H9 (cell line): ENCODE measurements around the gene LRWD1. TPM values are rescaled to one million over a fixed set of nuclear protein-coding genes. Genes with fewer than 3 reads are reported as not detected.
"Not testable (repeated sequence)": the region's sequence is repeated elsewhere in the genome, so short reads cannot be mapped to it uniquely, and the experiment has no call there.

Source experiments
- DNase-seq: peaks from one replicate; pipeline ENCODE4 v3.0.0-alpha.2; 2017
- H2AFZ ChIP-seq: one replicate; pipeline ENCODE4 v1.6.1; 2013; ENCODE audit warnings: mild to moderate bottlenecking, low read length, control low read depth, moderate library complexity
- H2AK5ac ChIP-seq: 2 replicates; pipeline ENCODE4 v1.6.1; 2013; ENCODE audit warnings: low read length, control low read depth, mixed read lengths; ENCODE audit not compliant: insufficient read length
- H2BK120ac ChIP-seq: one replicate; pipeline ENCODE4 v1.6.1; 2013; ENCODE audit warnings: low read depth, mild to moderate bottlenecking, low read length, control low read depth, inconsistent platforms; ENCODE audit not compliant: poor library complexity, severe bottlenecking
- H2BK12ac ChIP-seq: 2 replicates; pipeline ENCODE4 v1.6.1; 2013; ENCODE audit warnings: low read length, control low read depth, mixed read lengths, low read depth; ENCODE audit not compliant: insufficient read length
- H2BK15ac ChIP-seq: 2 replicates; pipeline ENCODE4 v1.6.1; 2013; ENCODE audit warnings: low read depth, low read length, control low read depth
- H2BK20ac ChIP-seq: one replicate; pipeline ENCODE4 v1.6.1; 2013; ENCODE audit warnings: low read depth, mild to moderate bottlenecking, low read length, control low read depth, inconsistent platforms; ENCODE audit not compliant: poor library complexity, severe bottlenecking
- H2BK5ac ChIP-seq: 2 replicates; pipeline ENCODE4 v1.6.1; 2013; ENCODE audit warnings: low read length, control low read depth, mixed read lengths; ENCODE audit not compliant: insufficient read length
- H3K14ac ChIP-seq: 2 replicates; pipeline ENCODE4 v1.6.1; 2013; ENCODE audit warnings: low read length, control low read depth; ENCODE audit not compliant: insufficient read depth
- H3K18ac ChIP-seq: 2 replicates; pipeline ENCODE4 v1.6.1; 2013; ENCODE audit warnings: low read depth, mild to moderate bottlenecking, mixed read lengths, low read length, control low read depth; ENCODE audit not compliant: insufficient read length
- H3K23ac ChIP-seq: 2 replicates; pipeline ENCODE4 v1.6.1; 2013; ENCODE audit warnings: low read length, control low read depth, mixed read lengths, low read depth; ENCODE audit not compliant: insufficient read length
- H3K23me2 ChIP-seq: 2 replicates; pipeline ENCODE4 v1.6.1; 2013; ENCODE audit warnings: low read depth, mild to moderate bottlenecking, mixed read lengths, low read length, control low read depth; ENCODE audit not compliant: insufficient read length, poor library complexity, severe bottlenecking
- H3K27ac ChIP-seq: 2 replicates; pipeline ENCODE4 v1.5.1; 2013; ENCODE audit warnings: low read length, control low read depth, mixed read lengths, low read depth; ENCODE audit not compliant: insufficient read length
- H3K27me3 ChIP-seq: 2 replicates; pipeline ENCODE4 v1.6.1; 2013; ENCODE audit warnings: low read length, control low read depth, inconsistent platforms; ENCODE audit not compliant: insufficient read depth
- H3K4ac ChIP-seq: 2 replicates; pipeline ENCODE4 v1.6.1; 2013; ENCODE audit warnings: low read depth, mild to moderate bottlenecking, control low read depth, inconsistent platforms, low read length, moderate library complexity
- H3K4me1 ChIP-seq: 2 replicates; pipeline ENCODE4 v1.6.1; 2013; ENCODE audit warnings: low read length, control low read depth, inconsistent platforms; ENCODE audit not compliant: insufficient read depth
- H3K4me2 ChIP-seq: 2 replicates; pipeline ENCODE4 v1.6.1; 2013; ENCODE audit warnings: low read length, control low read depth, mixed read lengths; ENCODE audit not compliant: insufficient read length, insufficient read depth
- H3K56ac ChIP-seq: 2 replicates; pipeline ENCODE4 v1.6.1; 2013; ENCODE audit warnings: low read depth, mild to moderate bottlenecking, mixed read lengths, low read length, control low read depth; ENCODE audit not compliant: insufficient read length
- H3K79me1 ChIP-seq: 2 replicates; pipeline ENCODE4 v1.6.1; 2013; ENCODE audit warnings: low read depth, mild to moderate bottlenecking, moderate library complexity, low read length, control low read depth, inconsistent platforms; ENCODE audit not compliant: insufficient read depth, poor library complexity, severe bottlenecking
- H3K79me2 ChIP-seq: 2 replicates; pipeline ENCODE4 v1.6.1; 2013; ENCODE audit warnings: low read length, control low read depth, inconsistent platforms; ENCODE audit not compliant: insufficient read depth
- H3K9ac ChIP-seq: 2 replicates; pipeline ENCODE4 v1.6.1; 2013; ENCODE audit warnings: low read length, control low read depth, mixed read lengths; ENCODE audit not compliant: insufficient read length; ENCODE audit errors: extremely low read depth
- H3K9me3 ChIP-seq: one replicate; pipeline ENCODE4 v1.6.1; 2013; ENCODE audit warnings: low read depth, low read length, inconsistent platforms; ENCODE audit not compliant: control insufficient read depth
- H3T11ph ChIP-seq: one replicate; pipeline ENCODE4 v1.6.1; 2013; ENCODE audit warnings: mild to moderate bottlenecking, low read length, control low read depth, inconsistent platforms
- H4K20me1 ChIP-seq: one replicate; pipeline ENCODE4 v1.6.1; 2013; ENCODE audit not compliant: control insufficient read depth, insufficient read length, insufficient read depth
- H4K5ac ChIP-seq: 2 replicates; pipeline ENCODE4 v1.6.1; 2013; ENCODE audit warnings: low read depth, mild to moderate bottlenecking, mixed read lengths, low read length, control low read depth; ENCODE audit not compliant: insufficient read length
- H4K8ac ChIP-seq: replicated peaks from 2 replicates; pipeline ENCODE4 v1.6.1; 2013; ENCODE audit warnings: low read length, control low read depth, mixed read lengths, low read depth; ENCODE audit not compliant: insufficient read length
- H4K91ac ChIP-seq: 2 replicates; pipeline ENCODE4 v1.6.1; 2013; ENCODE audit warnings: low read depth, mild to moderate bottlenecking, moderate library complexity, mixed read lengths, low read length, control low read depth; ENCODE audit not compliant: insufficient read length
- H3K27ac Mint-ChIP-seq, 3 experiments: 2 replicates in 2 of 3; 3 replicates in 1 of 3; pipeline ENCODE4 v1.8.0; 2020 to 2021; ENCODE audit warnings: mixed read lengths in 3 of 3, mild to moderate bottlenecking in 1 of 3, moderate library complexity in 1 of 3
- H3K27me3 Mint-ChIP-seq: 2 replicates; pipeline ENCODE4 v1.8.0; 2021; ENCODE audit warnings: low read depth, mild to moderate bottlenecking, moderate library complexity, mixed read lengths
- H3K36me3 Mint-ChIP-seq, 3 experiments: 2 replicates in 2 of 3; 3 replicates in 1 of 3; pipeline ENCODE4 v1.8.0; 2020 to 2021; ENCODE audit warnings: low read depth in 3 of 3, mixed read lengths in 3 of 3; ENCODE audit not compliant: insufficient read depth in 1 of 3
- H3K4me1 Mint-ChIP-seq, 2 experiments: 2 replicates each; pipeline ENCODE4 v1.8.0; 2020; ENCODE audit warnings: mixed read lengths in 2 of 2
- H3K4me3 Mint-ChIP-seq, 2 experiments: 2 replicates in 1 of 2; 3 replicates in 1 of 2; pipeline ENCODE4 v1.8.0; 2020 to 2021; ENCODE audit warnings: mild to moderate bottlenecking in 2 of 2, mixed read lengths in 2 of 2, moderate library complexity in 1 of 2
- H3K9me3 Mint-ChIP-seq, 2 experiments: 2 replicates in 1 of 2; 3 replicates in 1 of 2; pipeline ENCODE4 v1.8.0; 2020; ENCODE audit warnings: mild to moderate bottlenecking in 2 of 2, mixed read lengths in 2 of 2, moderate library complexity in 1 of 2
- CTCF ChIP-seq: fragments of 200-600 bp; sonication (generic); conservative IDR thresholded peaks from 3 replicates; pipeline ENCODE4 v1.8.0; 2021; ENCODE audit warnings: antibody characterized with exemption, mild to moderate bottlenecking
- WGBS: extraction: QIAGEN DNeasy Blood & Tissue Kit; methylation state at CpG from one replicate; pipeline ENCODE4 v1.1.7; 2013; ENCODE audit warnings: missing lambda C conversion rate, low lambda C conversion rate, mixed read lengths; ENCODE audit not compliant: insufficient read length; ENCODE audit errors: extremely low coverage; 5-methylcytosine and 5-hydroxymethylcytosine counted together
- total RNA-seq: library from RNA; stranded (reverse); gene quantifications from 2 replicates; pipeline ENCODE4 v1.2.1, GENCODE V29; 2021

The LRWD1 gene
- total RNA-seq, 1 experiment from 2014 or later = 35.1 TPM

- peaks cover 7 to 9% of the 10 kb centered on the region in 2 experiments for H3K4me1 Mint-ChIP-seq
- no peak overlapping the region for H2BK20ac ChIP-seq
- H4K91ac ChIP-seq = no peak overlapping the region
- H3K27me3 Mint-ChIP-seq = no peaks in the 10 kb centered on the region; the same call in 1 of the 2 replicates
- no peak for TF ChIP-seq CTCF
- H4K8ac ChIP-seq = no peak overlapping the region
- no peak overlapping the region for H3K23ac ChIP-seq
- no peaks in the 10 kb centered on the region for H3K79me1 ChIP-seq
- no peak overlapping the region for H3K4ac ChIP-seq
- H3K36me3 Mint-ChIP-seq = peaks cover 5 to 33% (median 32%) of the 10 kb centered on the region in 3 experiments; a peak in 6 of 7 replicates
- H3K23me2 ChIP-seq = no peaks in the 10 kb centered on the region
- H3K9me3 Mint-ChIP-seq = no peaks in the 10 kb centered on the region
- H4K5ac ChIP-seq = no peak overlapping the region
- no peak overlapping the region for H2BK12ac ChIP-seq
- H2BK5ac ChIP-seq = no peak overlapping the region
- H3K14ac ChIP-seq = no peak overlapping the region
- no peak overlapping the region for H2BK15ac ChIP-seq
- no peaks in the 10 kb centered on the region for H3K9me3 ChIP-seq
- WGBS = no CpG with 5 or more reads among the region's 12 CpGs
- no peak overlapping the region for H3K27ac ChIP-seq
- no peaks in the 10 kb centered on the region for H3K79me2 ChIP-seq
- H2BK120ac ChIP-seq = no peak overlapping the region
- H4K20me1 ChIP-seq = no peaks in the 10 kb centered on the region
- no peak overlapping the region for H3K4me2 ChIP-seq
- H2AFZ ChIP-seq = no peak overlapping the region
- no peak overlapping the region for H3K56ac ChIP-seq
- no peaks in the 10 kb centered on the region for H3K27me3 ChIP-seq
- H3K9ac ChIP-seq = no peak overlapping the region
- no peak overlapping the region for H3K18ac ChIP-seq
- no peak overlapping the region for H2AK5ac ChIP-seq
- H3T11ph ChIP-seq = no peak overlapping the region
- H3K4me3 Mint-ChIP-seq = no peak overlapping the region
- peak; percentile 31 for DNase-seq
- no peak overlapping the region for H3K27ac Mint-ChIP-seq
- H3K4me1 ChIP-seq = no peaks in the 10 kb centered on the region
Measured at GRCh38 chr7:102454468-102454867, 10.3 kb upstream of the LRWD1 start.

- H3K9me3 ChIP-seq, H3K4me1 Mint-ChIP-seq, H4K91ac ChIP-seq, H3K27ac ChIP-seq, H3K14ac ChIP-seq, H3T11ph ChIP-seq, H3K18ac ChIP-seq, H3K56ac ChIP-seq, DNase-seq, H2BK20ac ChIP-seq, H4K8ac ChIP-seq, H3K79me2 ChIP-seq, H3K4me3 Mint-ChIP-seq, H3K9me3 Mint-ChIP-seq, H3K79me1 ChIP-seq, H3K23me2 ChIP-seq, H3K23ac ChIP-seq, H3K4me2 ChIP-seq, H3K27me3 ChIP-seq, H2BK12ac ChIP-seq, H4K20me1 ChIP-seq, H3K27me3 Mint-ChIP-seq, H2BK120ac ChIP-seq, H3K4me1 ChIP-seq, H2AFZ ChIP-seq, H2BK5ac ChIP-seq, H4K5ac ChIP-seq, H2AK5ac ChIP-seq, H3K9ac ChIP-seq, H3K4ac ChIP-seq, H2BK15ac ChIP-seq: not testable (repeated sequence)
- H3K27ac Mint-ChIP-seq = peak overlapping the region in 1 of 3 experiments; percentile 35; a peak in 2 of 7 replicates
- no CpG with 5 or more reads among the region's 10 CpGs for WGBS
- H3K36me3 Mint-ChIP-seq = peaks cover 7 to 35% (median 35%) of the 10 kb centered on the region in 3 experiments; a peak in 6 of 7 replicates
Measured at GRCh38 chr7:102454932-102455331, 9.9 kb upstream of the LRWD1 start.
